Large intestine (tissue), 3 donors: ENCODE results near the gene BBOX1. TPM values are rescaled to one million over a fixed set of nuclear protein-coding genes. Genes with fewer than 3 reads are reported as not detected.
"Not testable (repeated sequence)": the region's sequence is repeated elsewhere in the genome, so short reads cannot be mapped to it uniquely, and the experiment has no call there.

ENCODE experiments used
- DNase-seq, 2 donors: peaks; one replicate each; pipeline versions ENCODE4 v3.0.0 to v3.0.0-alpha.2; 2013
- H3K27ac ChIP-seq: one replicate; pipeline ENCODE4 v1.5.1; 2013; ENCODE audit warnings: low read length
- H3K27me3 ChIP-seq: 2 replicates; pipeline ENCODE4 v1.6.1; 2013; ENCODE audit warnings: low read length; ENCODE audit not compliant: control insufficient read depth, insufficient read depth
- H3K36me3 ChIP-seq: 2 replicates; pipeline ENCODE4 v1.6.1; 2013; ENCODE audit warnings: low read length; ENCODE audit not compliant: control insufficient read depth, insufficient read depth
- H3K4me1 ChIP-seq: one replicate; pipeline ENCODE4 v1.6.1; 2013; ENCODE audit warnings: low read length; ENCODE audit not compliant: control insufficient read depth, insufficient read depth
- H3K4me3 ChIP-seq: one replicate; pipeline ENCODE4 v1.5.1; 2013; ENCODE audit warnings: low read length
- H3K9me3 ChIP-seq: one replicate; pipeline ENCODE4 v1.6.1; 2013; ENCODE audit warnings: mild to moderate bottlenecking, low read depth, low read length, moderate library complexity; ENCODE audit not compliant: control insufficient read depth
- WGBS: methylation state at CpG from one replicate; pipeline ENCODE4 v1.1.5; 2013; ENCODE audit warnings: low lambda C conversion rate; ENCODE audit not compliant: insufficient coverage; 5-methylcytosine and 5-hydroxymethylcytosine counted together
- polyA plus RNA-seq: library from polyadenylated mRNA; unstranded; fragments of 120-200 nt; gene quantifications from one replicate; pipeline ENCODE4 v1.2.1, GENCODE V29; 2013

BBOX1 gene
- polyA plus RNA-seq, 1 donor = 0.96 TPM

DNA sequence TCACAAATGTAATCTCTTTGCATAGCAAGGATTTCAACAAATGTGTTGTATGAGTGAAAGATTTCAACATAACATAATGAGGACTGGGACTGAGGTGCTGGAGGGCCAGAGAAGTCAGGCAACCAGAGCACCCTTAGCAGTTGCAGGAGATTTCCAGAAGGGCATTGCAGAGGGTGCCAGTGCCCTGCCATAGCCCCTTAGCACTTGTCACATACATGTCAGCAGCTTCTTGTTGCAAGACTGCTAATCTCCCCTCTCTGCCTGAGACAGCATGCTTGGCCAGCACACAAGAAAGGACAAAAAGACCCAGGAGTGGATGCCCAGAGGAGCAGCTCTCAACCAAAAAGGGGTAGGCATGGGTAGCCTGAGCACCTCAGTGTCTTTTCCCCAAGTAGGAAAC lies 43.2 kb downstream of the BBOX1 start:
- H3K36me3 ChIP-seq = no peaks in the 10 kb centered on the region
- no peak for DNase-seq
- no peak overlapping the region for H3K27ac ChIP-seq
- no peak overlapping the region for H3K4me3 ChIP-seq
- no peaks in the 10 kb centered on the region for H3K27me3 ChIP-seq
- no peaks in the 10 kb centered on the region for H3K4me1 ChIP-seq
- H3K9me3 ChIP-seq = peaks cover 2% of the 10 kb centered on the region

DNA sequence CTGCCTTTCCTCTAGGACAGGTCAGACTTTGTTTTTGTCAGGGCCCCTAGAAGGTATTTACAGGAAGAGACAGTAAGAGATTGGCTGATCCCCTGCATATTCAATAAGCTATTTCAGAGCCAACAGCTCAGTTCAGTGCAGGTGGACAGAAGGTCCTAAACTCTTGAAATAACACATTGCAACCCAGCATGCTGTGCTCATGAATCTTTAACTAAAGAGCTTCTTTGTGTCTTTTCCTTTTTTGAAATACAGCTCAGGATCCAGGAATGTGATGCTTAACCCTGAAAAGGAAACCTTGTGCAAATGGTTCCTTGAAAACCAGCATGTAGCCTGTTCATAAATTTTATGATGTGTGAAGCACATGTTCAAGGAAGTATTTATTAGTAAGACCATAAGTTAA lies 43.9 kb downstream of the BBOX1 start:
- Histone ChIP-seq H3K9me3 (peaks cover 2% of the 10 kb centered on the region), H3K27me3 (no peaks in the 10 kb centered on the region), H3K36me3 (no peaks in the 10 kb centered on the region), H3K4me3 (no peak overlapping the region), H3K27ac (no peak overlapping the region), H3K4me1 (no peaks in the 10 kb centered on the region)
- DNase-seq = no peak

DNA sequence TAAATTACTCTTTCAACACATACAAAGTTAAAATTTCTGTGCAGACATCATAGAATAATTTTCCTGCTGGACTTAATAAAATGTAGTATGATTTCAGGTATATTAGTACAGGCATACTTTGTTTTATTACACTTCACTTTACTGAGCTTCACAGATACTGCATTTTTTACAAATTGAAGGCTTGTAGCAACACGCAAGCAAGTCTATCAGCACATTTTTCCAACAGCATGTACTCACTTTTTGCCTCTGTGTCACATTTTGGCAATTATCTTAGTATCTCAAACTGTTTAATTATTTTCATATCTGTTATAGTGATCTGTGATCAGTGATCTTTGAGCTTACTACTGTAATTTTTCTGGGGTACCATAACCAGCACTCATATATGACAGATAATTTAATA lies 44.5 kb downstream of the BBOX1 start:
- no CpG with 5 or more reads among the region's 1 CpG for WGBS

DNA sequence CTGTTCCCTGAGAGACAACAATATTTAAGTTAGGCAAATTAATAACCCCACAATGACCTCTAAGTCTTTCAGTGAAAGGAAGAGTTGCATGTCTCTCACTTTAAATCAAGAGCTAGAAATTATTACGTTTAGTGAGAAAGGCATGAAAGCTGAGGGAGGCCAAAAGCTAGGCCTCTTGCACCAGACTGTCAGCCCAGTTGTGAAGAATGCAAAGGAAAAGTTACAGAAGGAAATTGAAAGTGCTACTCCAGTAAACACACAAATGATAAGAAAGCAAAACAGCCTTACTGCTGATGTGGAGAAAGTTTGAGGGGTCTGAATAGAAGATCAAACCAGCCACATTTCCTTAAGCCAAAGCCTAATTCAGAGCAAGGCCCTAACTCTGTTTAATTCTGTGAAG lies 45.0 kb downstream of the BBOX1 start:
- H3K27me3 ChIP-seq = no peaks in the 10 kb centered on the region
- 0% methylated on average over 1 of the region's 1 CpG for WGBS
- H3K4me3 ChIP-seq = no peak overlapping the region
- H3K9me3 ChIP-seq = peaks cover 5% of the 10 kb centered on the region
- H3K4me1 ChIP-seq = no peaks in the 10 kb centered on the region
- H3K27ac ChIP-seq = no peak overlapping the region
- no peaks in the 10 kb centered on the region for H3K36me3 ChIP-seq
- no peak for DNase-seq

More for the DNA sequence above, 44.5 kb downstream of the BBOX1 start:
- Histone ChIP-seq H3K36me3 (no peaks in the 10 kb centered on the region), H3K4me1 (no peaks in the 10 kb centered on the region), H3K4me3 (no peak overlapping the region), H3K27me3 (no peaks in the 10 kb centered on the region), H3K9me3 (peaks cover 2% of the 10 kb centered on the region), H3K27ac (no peak overlapping the region)
- no peak for DNase-seq

DNA sequence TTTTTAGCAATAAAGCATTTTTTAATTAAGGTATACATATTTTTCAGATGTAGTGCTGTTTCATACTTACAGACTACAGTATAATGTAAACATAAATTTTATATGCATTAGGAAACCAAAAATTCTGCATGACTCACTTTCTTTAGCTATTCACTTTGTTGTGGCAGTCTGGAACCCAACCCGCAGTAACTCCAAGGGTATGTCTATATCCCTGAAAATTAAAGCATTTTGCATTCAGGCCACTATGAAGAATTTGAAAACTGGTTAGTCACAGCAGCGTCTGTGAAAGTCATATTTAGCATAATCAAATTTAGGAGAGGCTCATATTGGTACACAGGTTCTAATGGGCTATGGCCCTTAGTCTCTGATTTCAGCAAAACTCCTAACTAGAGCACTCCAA lies 46.8 kb downstream of the BBOX1 start:
- Histone ChIP-seq H3K9me3 (peaks cover 5% of the 10 kb centered on the region), H3K4me1 (no peaks in the 10 kb centered on the region), H3K27ac (no peak overlapping the region), H3K27me3 (no peaks in the 10 kb centered on the region), H3K4me3 (no peak overlapping the region), H3K36me3 (no peaks in the 10 kb centered on the region)
- 100% methylated on average over 1 of the region's 2 CpGs for WGBS
- no peak for DNase-seq

DNA sequence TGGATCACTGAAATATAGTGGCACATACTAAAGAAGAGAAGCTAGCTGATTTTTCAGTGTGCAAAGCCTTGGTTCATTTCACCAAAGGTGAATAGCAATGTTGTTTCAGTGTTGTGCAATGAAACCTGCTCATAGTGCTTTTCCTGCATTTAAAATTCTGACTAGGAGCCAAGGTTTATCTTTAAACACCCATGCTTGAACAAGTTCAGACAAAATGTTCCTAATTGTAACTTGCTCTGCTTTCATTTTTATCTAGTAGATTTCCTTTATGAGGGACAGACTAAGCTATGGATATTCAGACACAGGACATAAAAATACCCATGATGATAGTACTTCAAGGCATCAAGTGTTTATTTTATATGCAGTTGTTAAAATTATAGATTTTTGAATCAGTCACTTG lies 47.7 kb downstream of the BBOX1 start:
- DNase-seq = no peak
- no peak overlapping the region for H3K27ac ChIP-seq
- no peaks in the 10 kb centered on the region for H3K27me3 ChIP-seq
- no peaks in the 10 kb centered on the region for H3K4me1 ChIP-seq
- no peak overlapping the region for H3K4me3 ChIP-seq
- peaks cover 5% of the 10 kb centered on the region for H3K9me3 ChIP-seq
- H3K36me3 ChIP-seq = no peaks in the 10 kb centered on the region

DNA sequence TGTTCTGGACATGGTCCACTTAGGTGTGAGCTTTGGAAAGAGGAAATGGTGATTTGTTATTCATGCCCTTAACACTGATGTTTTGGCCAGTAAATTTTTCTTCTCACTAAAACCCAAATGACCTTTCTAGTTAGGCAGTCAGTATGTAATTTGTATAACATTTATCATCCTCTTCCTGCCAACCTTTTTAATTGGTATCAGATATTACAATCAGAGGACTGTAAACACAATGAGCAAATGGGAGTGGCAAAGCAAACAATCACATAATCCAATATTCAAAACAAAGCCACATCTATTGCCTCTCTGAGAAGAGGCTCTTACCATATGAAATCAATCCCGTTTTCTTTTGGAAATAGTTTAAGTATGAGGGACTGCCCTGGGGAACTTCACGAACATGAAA lies 49.1 kb downstream of the BBOX1 start:
- Histone ChIP-seq H3K4me3 (no peak overlapping the region), H3K4me1 (no peaks in the 10 kb centered on the region), H3K36me3 (no peaks in the 10 kb centered on the region), H3K27me3 (no peaks in the 10 kb centered on the region), H3K27ac (no peak overlapping the region), H3K9me3 (peaks cover 5% of the 10 kb centered on the region)
- 83% methylated on average over 1 of the region's 2 CpGs for WGBS
- DNase-seq = no peak

DNA sequence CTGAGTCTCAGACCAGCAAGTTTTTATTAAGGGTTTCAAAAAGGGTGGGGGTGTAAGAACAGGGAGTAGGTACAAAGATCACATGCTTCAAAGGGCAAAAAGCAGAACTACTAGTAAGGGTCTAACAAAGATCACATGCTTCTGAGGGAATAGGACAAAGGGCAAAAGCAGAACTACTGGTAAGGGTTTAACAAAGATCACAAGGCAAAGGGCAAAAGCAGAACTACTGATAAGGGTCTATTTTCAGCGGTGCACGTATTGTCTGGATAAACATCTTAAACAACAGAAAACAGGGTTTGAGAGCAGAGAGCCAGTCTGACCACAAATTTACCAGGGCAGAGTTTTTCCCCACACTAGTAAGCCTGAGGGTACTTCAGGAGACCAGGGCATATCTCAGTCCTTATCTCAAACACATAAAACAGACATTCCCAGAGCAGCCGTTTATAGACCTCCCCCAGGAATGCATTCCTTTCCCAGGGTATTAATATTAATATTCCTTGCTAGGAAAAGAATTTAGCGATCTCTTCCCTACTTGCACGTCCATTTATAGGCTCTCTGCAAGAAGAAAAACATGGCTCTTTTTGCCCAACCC lies 49.8 kb downstream of the BBOX1 start:
- WGBS = 100% methylated on average over 2 of the region's 5 CpGs
- DNase-seq, H3K27me3 ChIP-seq, H3K27ac ChIP-seq, H3K4me3 ChIP-seq, H3K4me1 ChIP-seq, H3K36me3 ChIP-seq, H3K9me3 ChIP-seq: not testable (repeated sequence)

DNA sequence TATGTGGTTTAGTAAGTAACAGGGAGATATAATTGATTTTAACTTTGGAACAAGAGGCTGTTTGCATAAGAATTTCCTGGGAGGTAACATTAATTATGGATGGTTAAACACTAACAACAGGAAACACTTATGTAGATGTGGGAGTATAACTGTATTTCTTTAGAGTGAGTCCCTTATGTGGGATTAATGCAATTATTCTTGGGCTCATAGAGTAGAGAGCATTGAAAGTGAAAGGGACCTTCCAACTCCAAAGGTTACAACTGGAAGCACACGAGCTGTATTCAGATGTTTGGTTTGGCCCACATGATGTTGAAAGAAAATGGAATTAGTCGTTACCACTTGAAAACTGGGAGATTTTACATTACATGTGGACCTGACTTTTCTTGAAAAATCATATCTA lies 53.5 kb downstream of the BBOX1 start:
- WGBS = 0% methylated on average over 1 of the region's 2 CpGs
- Histone ChIP-seq H3K27ac (no peak overlapping the region), H3K36me3 (no peaks in the 10 kb centered on the region), H3K4me3 (no peak overlapping the region), H3K9me3 (peaks cover 3% of the 10 kb centered on the region), H3K4me1 (no peaks in the 10 kb centered on the region), H3K27me3 (no peaks in the 10 kb centered on the region)
- DNase-seq = no peak

DNA sequence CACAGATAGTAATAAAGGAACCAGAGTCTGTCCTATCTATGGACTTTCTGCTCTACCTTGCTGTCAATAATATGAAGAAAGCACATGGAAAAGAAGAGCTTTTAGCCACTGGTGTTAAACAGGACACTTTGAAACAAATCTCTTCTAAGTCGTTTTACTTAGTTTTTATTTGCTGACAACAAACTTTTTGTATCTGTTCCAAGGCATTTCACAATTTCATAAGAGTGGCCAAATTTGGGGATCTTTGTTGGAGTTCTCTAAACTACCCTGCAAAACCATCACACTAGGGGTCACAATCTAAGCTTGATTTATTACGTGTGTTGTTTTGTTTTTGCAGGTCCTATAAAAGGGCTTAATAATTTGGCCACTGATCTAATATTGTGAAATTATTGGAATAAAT lies 54.4 kb downstream of the BBOX1 start:
- Histone ChIP-seq H3K27ac (no peak overlapping the region), H3K27me3 (no peaks in the 10 kb centered on the region), H3K4me3 (no peak overlapping the region), H3K9me3 (peaks cover 3% of the 10 kb centered on the region), H3K36me3 (no peaks in the 10 kb centered on the region), H3K4me1 (no peaks in the 10 kb centered on the region)
- no peak for DNase-seq
- 80% methylated on average over 2 of the region's 2 CpGs for WGBS

DNA sequence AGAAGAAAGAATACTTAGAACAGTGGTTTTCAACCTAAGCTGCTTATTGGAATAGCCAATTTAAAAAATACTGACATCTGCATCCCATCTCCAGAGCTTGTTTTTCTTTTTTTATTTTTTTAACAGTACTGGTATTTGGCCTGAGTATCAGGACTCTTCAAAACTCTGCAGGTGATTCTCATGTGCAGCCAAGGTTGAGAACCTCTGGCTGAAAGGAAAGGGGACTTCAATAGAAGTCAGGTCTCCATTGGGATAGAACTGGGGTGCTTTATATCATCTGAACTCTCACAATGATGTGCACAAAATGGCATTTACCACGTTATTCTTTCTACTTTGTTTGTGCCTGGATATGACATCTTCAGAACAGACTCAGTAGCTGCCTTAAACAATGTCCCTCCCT lies 55.3 kb downstream of the BBOX1 start:
- Histone ChIP-seq H3K27me3 (no peaks in the 10 kb centered on the region), H3K27ac (no peak overlapping the region), H3K36me3 (no peaks in the 10 kb centered on the region), H3K4me1 (no peaks in the 10 kb centered on the region), H3K9me3 (no peaks in the 10 kb centered on the region), H3K4me3 (no peak overlapping the region)
- WGBS = 33% methylated on average over 1 of the region's 1 CpG
- no peak for DNase-seq
